Measurements from ENCODE around the gene ZNF423.

ZNF423 gene

GRCh38 chr16:49801290-49801689, 54.6 kb downstream of the ZNF423 start:
- no peaks in the 10 kb centered on the region for H4K20me1 ChIP-seq (ENCODE audit: control insufficient read depth, insufficient read depth, low read depth, low read length)
- no peaks in the 10 kb centered on the region for H3F3A ChIP-seq (ENCODE audit: control insufficient read depth, insufficient read depth)
- TF ChIP-seq EZH2phosphoT487 (IDR thresholded peaks at IDR 0.05; ENCODE audit: borderline replicate concordance, low read length) (no peak), CTCF (IDR thresholded peaks at IDR 0.05; ENCODE audit: low read depth, low read length, poor library complexity, severe bottlenecking) (no peak)
- H3K9me3 ChIP-seq (ENCODE audit: control insufficient read depth, insufficient read depth, low read length), result no peaks in the 10 kb centered on the region
- H3K79me2 ChIP-seq (ENCODE audit: control insufficient read depth, low read length), result no peaks in the 10 kb centered on the region
- H3K27me3 ChIP-seq (ENCODE audit: control insufficient read depth, low read length), result peaks cover 3% of the 10 kb centered on the region; the same call in 1 of the 2 replicates
- H3K9me2 ChIP-seq (replicated peaks; ENCODE audit: control insufficient read depth, low read length), result no peaks in the 10 kb centered on the region
- no peak overlapping the region for H3K4me2 ChIP-seq (ENCODE audit: low read length)
- H3K36me3 ChIP-seq (ENCODE audit: control insufficient read depth, low read length), result no peaks in the 10 kb centered on the region
- H3K27ac ChIP-seq (ENCODE audit: low read depth, low read length), result no peak overlapping the region
- no peaks in the 10 kb centered on the region for H3K4me1 ChIP-seq (ENCODE audit: control insufficient read depth, low read length)
- H3K4me3 ChIP-seq (ENCODE audit: low read length), result no peak overlapping the region

DNA sequence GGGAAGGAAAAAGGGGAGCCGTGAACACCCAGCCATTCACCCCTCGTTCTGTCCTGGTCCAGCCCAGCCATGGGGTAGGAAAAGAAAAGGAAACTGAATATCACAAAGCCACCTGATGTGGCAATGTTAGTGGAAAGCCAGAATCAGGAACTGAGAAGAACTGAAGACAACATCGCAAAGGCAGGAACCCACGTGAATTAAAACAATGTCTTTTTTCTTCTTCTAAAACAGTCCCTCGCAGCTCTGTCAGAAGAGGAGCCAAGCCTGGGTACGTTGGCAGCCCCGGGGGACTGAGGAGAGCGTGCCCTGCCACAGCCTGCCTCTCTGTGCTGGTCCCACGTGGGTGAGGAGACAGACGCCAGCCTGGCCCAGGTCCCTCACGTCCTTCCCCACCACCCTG, 55.0 kb downstream of the ZNF423 start:
- no peak overlapping the region for H3K27ac ChIP-seq (ENCODE audit: low read depth, low read length)
- H3K9me3 ChIP-seq (ENCODE audit: control insufficient read depth, insufficient read depth, low read length), result no peaks in the 10 kb centered on the region
- no peaks in the 10 kb centered on the region for H3K79me2 ChIP-seq (ENCODE audit: control insufficient read depth, low read length)
- H3K4me3 ChIP-seq (ENCODE audit: low read length), result no peak overlapping the region
- peaks cover 3% of the 10 kb centered on the region; the same call in 1 of the 2 replicates for H3K27me3 ChIP-seq (ENCODE audit: control insufficient read depth, low read length)
- H3K4me2 ChIP-seq (ENCODE audit: low read length), result no peak overlapping the region
- no peaks in the 10 kb centered on the region for H3K4me1 ChIP-seq (ENCODE audit: control insufficient read depth, low read length)
- H4K20me1 ChIP-seq (ENCODE audit: control insufficient read depth, insufficient read depth, low read depth, low read length), result no peaks in the 10 kb centered on the region
- H3F3A ChIP-seq (ENCODE audit: control insufficient read depth, insufficient read depth), result no peaks in the 10 kb centered on the region
- no peaks in the 10 kb centered on the region for H3K9me2 ChIP-seq (replicated peaks; ENCODE audit: control insufficient read depth, low read length)
- no peak for TF ChIP-seq EZH2phosphoT487 (IDR thresholded peaks at IDR 0.05; ENCODE audit: borderline replicate concordance, low read length)
- no peak for TF ChIP-seq CTCF (IDR thresholded peaks at IDR 0.05; ENCODE audit: low read depth, low read length, poor library complexity, severe bottlenecking)
- H3K36me3 ChIP-seq (ENCODE audit: control insufficient read depth, low read length), result no peaks in the 10 kb centered on the region

DNA sequence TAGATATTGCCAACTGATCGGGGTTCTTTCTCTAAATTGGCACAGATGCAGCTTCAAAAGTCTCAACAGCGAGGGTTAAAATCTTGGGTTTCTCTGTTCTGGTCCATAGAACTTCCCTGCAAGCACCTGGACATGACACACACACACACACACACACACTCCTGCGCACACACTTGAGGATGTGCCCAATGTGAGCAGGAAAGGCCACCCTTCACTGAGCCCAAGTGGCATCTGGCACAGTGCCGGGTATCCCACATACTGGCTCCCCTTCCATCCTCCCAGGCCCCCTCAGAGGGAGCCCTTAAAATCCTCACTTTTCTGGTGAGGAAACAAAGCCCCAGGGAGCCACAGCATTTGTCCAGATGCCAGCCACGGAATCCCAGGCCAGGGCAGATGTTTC, 55.5 kb downstream of the ZNF423 start:
- Histone ChIP-seq H4K20me1 (ENCODE audit: control insufficient read depth, insufficient read depth, low read depth, low read length) (no peaks in the 10 kb centered on the region), H3K27ac (ENCODE audit: low read depth, low read length) (no peak overlapping the region), H3K27me3 (ENCODE audit: control insufficient read depth, low read length) (peaks cover 3% of the 10 kb centered on the region; the same call in 1 of the 2 replicates), H3K36me3 (ENCODE audit: control insufficient read depth, low read length) (no peaks in the 10 kb centered on the region), H3F3A (ENCODE audit: control insufficient read depth, insufficient read depth) (no peaks in the 10 kb centered on the region), H3K79me2 (ENCODE audit: control insufficient read depth, low read length) (no peaks in the 10 kb centered on the region), H3K9me3 (ENCODE audit: control insufficient read depth, insufficient read depth, low read length) (no peaks in the 10 kb centered on the region), H3K4me2 (ENCODE audit: low read length) (no peak overlapping the region), H3K4me1 (ENCODE audit: control insufficient read depth, low read length) (no peaks in the 10 kb centered on the region), H3K9me2 (replicated peaks; ENCODE audit: control insufficient read depth, low read length) (no peaks in the 10 kb centered on the region), H3K4me3 (ENCODE audit: low read length) (no peak overlapping the region)
- no peak for TF ChIP-seq CTCF (IDR thresholded peaks at IDR 0.05; ENCODE audit: low read depth, low read length, poor library complexity, severe bottlenecking)
- TF ChIP-seq EZH2phosphoT487 (IDR thresholded peaks at IDR 0.05; ENCODE audit: borderline replicate concordance, low read length), result no peak

Measured in DOHH2 (cell line).